Muscle layer of duodenum (tissue), 2 donors: ENCODE measurements around the gene ZNF334.

Experiments used
- H3K27ac ChIP-seq: one replicate; pipeline ENCODE4 v1.7.0; 2013; ENCODE audit warnings: mild to moderate bottlenecking, low read length
- H3K27me3 ChIP-seq: one replicate; pipeline ENCODE4 v1.7.0; 2013; ENCODE audit warnings: low read depth, mild to moderate bottlenecking, control low read depth, low read length
- H3K36me3 ChIP-seq, 2 donors: one replicate each; pipeline ENCODE4 v1.7.0; 2013; ENCODE audit warnings: low read length in 2 of 2, control low read depth in 1 of 2, mild to moderate bottlenecking in 1 of 2; ENCODE audit not compliant: insufficient read depth in 2 of 2, control insufficient read depth in 1 of 2
- H3K4me1 ChIP-seq, 2 donors: one replicate each; pipeline ENCODE4 v1.7.0; 2013; ENCODE audit warnings: low read length in 2 of 2, mild to moderate bottlenecking in 2 of 2, control low read depth in 1 of 2, moderate library complexity in 1 of 2; ENCODE audit not compliant: insufficient read depth in 2 of 2, control insufficient read depth in 1 of 2
- H3K4me3 ChIP-seq, 2 donors: one replicate each; pipeline ENCODE4 v1.7.0; 2013; ENCODE audit warnings: low read length in 2 of 2, low read depth in 1 of 2, mild to moderate bottlenecking in 1 of 2
- H3K9me3 ChIP-seq, 2 donors: one replicate each; pipeline ENCODE4 v1.7.0; 2013; ENCODE audit warnings: low read length in 2 of 2, control low read depth in 1 of 2, mild to moderate bottlenecking in 1 of 2; ENCODE audit not compliant: control insufficient read depth in 1 of 2
- donor health status: healthy.

Gene ZNF334

GRCh38 chr20:46482864-46483263 is 30.5 kb downstream of the ZNF334 start:
- no peaks in the 10 kb centered on the region for H3K9me3 ChIP-seq
- no peaks in the 10 kb centered on the region for H3K36me3 ChIP-seq
- H3K4me1 ChIP-seq: no peaks in the 10 kb centered on the region
- H3K27ac ChIP-seq: no peak overlapping the region
- no peaks in the 10 kb centered on the region for H3K27me3 ChIP-seq
- H3K4me3 ChIP-seq: no peak overlapping the region

- Histone ChIP-seq H3K27me3 (no peaks in the 10 kb centered on the region), H3K9me3 (no peaks in the 10 kb centered on the region), H3K4me3 (no peak overlapping the region), H3K4me1 (no peaks in the 10 kb centered on the region), H3K36me3 (no peaks in the 10 kb centered on the region), H3K27ac (no peak overlapping the region)
These were observed 35.7 kb downstream of the ZNF334 start for GRCh38 chr20:46477640-46478039.

- H3K4me1 ChIP-seq: no peaks in the 10 kb centered on the region
- H3K27ac ChIP-seq: no peak overlapping the region
- no peaks in the 10 kb centered on the region for H3K27me3 ChIP-seq
These were observed 36.1 kb downstream of the ZNF334 start for GRCh38 chr20:46477225-46477624.

GRCh38 chr20:46468508-46468907 is 44.9 kb downstream of the ZNF334 start:
- no peak overlapping the region for H3K27ac ChIP-seq
- no peaks in the 10 kb centered on the region for H3K27me3 ChIP-seq
- no peak overlapping the region for H3K4me3 ChIP-seq
- no peaks in the 10 kb centered on the region for H3K9me3 ChIP-seq
- H3K4me1 ChIP-seq: no peaks in the 10 kb centered on the region
- no peaks in the 10 kb centered on the region for H3K36me3 ChIP-seq

More at GRCh38 chr20:46477225-46477624, 36.1 kb downstream of the ZNF334 start:
- H3K36me3 ChIP-seq: no peaks in the 10 kb centered on the region
- no peak overlapping the region for H3K4me3 ChIP-seq
- H3K9me3 ChIP-seq: no peaks in the 10 kb centered on the region

GRCh38 chr20:46464451-46464850 is 48.9 kb downstream of the ZNF334 start:
- Histone ChIP-seq H3K4me1 (no peaks in the 10 kb centered on the region), H3K27ac (no peak overlapping the region), H3K27me3 (no peaks in the 10 kb centered on the region), H3K36me3 (no peaks in the 10 kb centered on the region), H3K9me3 (no peaks in the 10 kb centered on the region), H3K4me3 (no peak overlapping the region)

- Histone ChIP-seq H3K36me3 (no peaks in the 10 kb centered on the region), H3K27ac (no peak overlapping the region), H3K4me3 (no peak overlapping the region), H3K4me1 (peaks cover 0 to 4% of the 10 kb centered on the region in 2 donors), H3K9me3 (no peaks in the 10 kb centered on the region), H3K27me3 (no peaks in the 10 kb centered on the region)
These were observed 49.5 kb downstream of the ZNF334 start for GRCh38 chr20:46463852-46464251.

GRCh38 chr20:46461808-46462207 is 51.6 kb downstream of the ZNF334 start:
- Histone ChIP-seq H3K27ac (no peak overlapping the region), H3K27me3 (no peaks in the 10 kb centered on the region), H3K4me3 (no peak overlapping the region), H3K9me3 (no peaks in the 10 kb centered on the region), H3K4me1 (peaks cover 0 to 4% of the 10 kb centered on the region in 2 donors), H3K36me3 (no peaks in the 10 kb centered on the region)

- Histone ChIP-seq H3K4me1 (peaks cover 0 to 4% of the 10 kb centered on the region in 2 donors), H3K9me3 (peaks cover 0 to 5% of the 10 kb centered on the region in 2 donors), H3K36me3 (no peaks in the 10 kb centered on the region), H3K27ac (no peak overlapping the region), H3K4me3 (peak overlapping the region; percentile 47 to 56), H3K27me3 (no peaks in the 10 kb centered on the region)
These were observed 54.3 kb downstream of the ZNF334 start for GRCh38 chr20:46458866-46459750.

- H3K4me1 ChIP-seq: peaks cover 0 to 4% of the 10 kb centered on the region in 2 donors
These were observed 56.9 kb downstream of the ZNF334 start for GRCh38 chr20:46456255-46457028.

GRCh38 chr20:46455729-46456128 is 57.6 kb downstream of the ZNF334 start:
- no peaks in the 10 kb centered on the region for H3K27me3 ChIP-seq
- H3K4me3 ChIP-seq: no peak overlapping the region
- no peaks in the 10 kb centered on the region for H3K36me3 ChIP-seq
- H3K9me3 ChIP-seq: peaks cover 0 to 5% of the 10 kb centered on the region in 2 donors
- no peak overlapping the region for H3K27ac ChIP-seq
- H3K4me1 ChIP-seq: peaks cover 0 to 4% of the 10 kb centered on the region in 2 donors

More at GRCh38 chr20:46456255-46457028, 56.9 kb downstream of the ZNF334 start:
- H3K4me3 ChIP-seq: no peak overlapping the region
- peaks cover 0 to 5% of the 10 kb centered on the region in 2 donors for H3K9me3 ChIP-seq
- no peak overlapping the region for H3K27ac ChIP-seq
- H3K27me3 ChIP-seq: no peaks in the 10 kb centered on the region
- H3K36me3 ChIP-seq: no peaks in the 10 kb centered on the region
